ENCODE data around the gene GJA10.

GJA10 gene

GRCh38 chr6:89917801-89918366 is 23.6 kb downstream of the GJA10 start:
- no peak for DNase-seq

- DNase-seq, result no peak
These were observed 26.9 kb downstream of the GJA10 start for GRCh38 chr6:89921197-89921596.

- no peak for DNase-seq
These were observed 27.4 kb downstream of the GJA10 start for GRCh38 chr6:89921691-89922090.

- DNase-seq, result no peak
These were observed 30.0 kb downstream of the GJA10 start for GRCh38 chr6:89924231-89924630.

- no peak for DNase-seq
These were observed 31.6 kb downstream of the GJA10 start for GRCh38 chr6:89925826-89926225.

- no peak for DNase-seq
These were observed 33.0 kb downstream of the GJA10 start for GRCh38 chr6:89927264-89927663.

- DNase-seq, result no peak
These were observed 33.7 kb downstream of the GJA10 start for GRCh38 chr6:89927791-89928550.

GRCh38 chr6:89928604-89929003 is 34.3 kb downstream of the GJA10 start:
- no peak for DNase-seq

- no peak for DNase-seq
These were observed 36.5 kb downstream of the GJA10 start for GRCh38 chr6:89930789-89931188.

GRCh38 chr6:89932245-89932802 is 38.1 kb downstream of the GJA10 start:
- no peak for DNase-seq

- DNase-seq, result no peak
These were observed 40.6 kb downstream of the GJA10 start for GRCh38 chr6:89934685-89935366.

- DNase-seq, result no peak
These were observed 41.9 kb downstream of the GJA10 start for GRCh38 chr6:89936177-89936576.

- DNase-seq, result no peak
These were observed 43.7 kb downstream of the GJA10 start for GRCh38 chr6:89938014-89938413.

GRCh38 chr6:89939144-89939543 is 44.9 kb downstream of the GJA10 start:
- no peak for DNase-seq

- peak; percentile 73 for DNase-seq
These were observed 46.2 kb downstream of the GJA10 start for GRCh38 chr6:89940225-89941027.

GRCh38 chr6:89941031-89941762 is 46.9 kb downstream of the GJA10 start:
- DNase-seq, result no peak

GRCh38 chr6:89941763-89942497 is 47.7 kb downstream of the GJA10 start:
- no peak for DNase-seq

GRCh38 chr6:89942601-89943000 is 48.3 kb downstream of the GJA10 start:
- no peak for DNase-seq

GRCh38 chr6:89944181-89944755 is 50.0 kb downstream of the GJA10 start:
- no peak for DNase-seq

- DNase-seq, result peak; percentile 43
These were observed 50.6 kb downstream of the GJA10 start for GRCh38 chr6:89944826-89945407.
